IPS-18c (cell line): ENCODE results near the gene ZNF44.

ENCODE experiments used
- H3K4me3 ChIP-seq: 2 replicates; pipeline ENCODE4 v1.7.0; 2013; ENCODE audit warnings: low read depth, mild to moderate bottlenecking, low read length, moderate library complexity; ENCODE audit not compliant: insufficient read depth
- H3K9me3 ChIP-seq: one replicate; pipeline ENCODE4 v1.6.1; 2013; ENCODE audit warnings: mild to moderate bottlenecking, low read length, moderate library complexity; ENCODE audit not compliant: control insufficient read depth, insufficient read depth

ZNF44 gene

DNA sequence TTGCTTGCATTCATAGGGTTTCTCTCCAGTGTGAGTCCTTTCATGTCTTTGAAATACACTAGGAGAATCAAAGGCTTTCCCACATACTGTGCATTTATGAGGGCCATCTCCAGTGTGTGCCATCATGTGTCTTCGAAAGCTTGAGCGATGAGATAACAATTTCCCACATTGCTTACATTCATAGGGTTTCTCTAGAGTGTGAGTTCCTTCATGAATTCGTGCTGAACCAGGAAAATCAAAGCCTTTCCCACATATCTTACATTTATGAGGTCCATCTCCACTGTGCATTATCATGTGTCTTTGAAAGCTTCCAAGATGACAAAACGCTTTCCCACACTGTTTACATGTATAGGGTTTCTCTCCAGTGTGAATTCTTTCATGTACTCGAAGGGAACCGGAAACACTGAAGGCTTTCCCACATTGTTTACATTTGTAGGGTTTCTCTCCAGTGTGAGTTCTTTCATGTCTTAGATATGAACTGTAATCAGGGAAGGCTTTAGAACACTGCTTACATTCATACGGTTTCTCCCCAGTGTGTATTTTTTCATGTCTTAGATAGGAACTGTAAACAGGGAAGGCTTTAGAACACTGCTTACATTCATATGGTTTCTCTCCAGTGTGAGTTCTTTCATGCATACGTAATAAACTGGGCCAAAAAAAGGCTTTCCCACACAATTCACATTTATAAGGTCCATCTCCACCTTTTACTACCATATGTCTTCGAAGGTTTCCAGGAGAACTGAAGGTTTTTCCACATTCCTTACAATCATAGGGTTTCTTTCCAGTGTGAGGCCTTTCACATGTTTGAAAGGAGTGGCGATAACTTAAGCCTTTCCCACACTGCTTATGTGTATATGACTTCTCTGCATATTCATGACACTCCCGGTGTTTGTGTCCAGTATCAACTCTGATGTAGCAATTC is 21.4 kb downstream of the ZNF44 start:
- Histone ChIP-seq H3K4me3 (no peak overlapping the region), H3K9me3 (peaks cover 48% of the 10 kb centered on the region)

DNA sequence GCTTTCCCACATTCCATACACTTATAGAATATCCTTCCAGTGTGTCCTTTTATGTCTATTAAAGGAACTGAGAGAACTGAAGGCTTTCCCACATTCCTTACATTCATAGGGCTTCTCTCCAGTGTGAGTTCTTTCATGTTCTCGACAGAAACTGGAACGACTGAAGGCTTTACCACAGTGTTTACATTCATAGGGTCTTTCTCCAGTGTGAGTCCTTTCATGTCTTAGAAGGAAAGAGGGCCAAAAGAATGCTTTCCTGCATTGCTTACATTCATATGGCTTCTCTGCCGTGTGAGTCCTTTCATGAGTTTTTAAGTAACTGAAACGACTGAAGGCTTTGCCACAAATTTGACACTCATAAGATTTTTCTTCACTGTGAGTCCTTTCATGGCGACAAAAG is 22.3 kb downstream of the ZNF44 start:
- Histone ChIP-seq H3K4me3 (no peak overlapping the region), H3K9me3 (peaks cover 48% of the 10 kb centered on the region)

DNA sequence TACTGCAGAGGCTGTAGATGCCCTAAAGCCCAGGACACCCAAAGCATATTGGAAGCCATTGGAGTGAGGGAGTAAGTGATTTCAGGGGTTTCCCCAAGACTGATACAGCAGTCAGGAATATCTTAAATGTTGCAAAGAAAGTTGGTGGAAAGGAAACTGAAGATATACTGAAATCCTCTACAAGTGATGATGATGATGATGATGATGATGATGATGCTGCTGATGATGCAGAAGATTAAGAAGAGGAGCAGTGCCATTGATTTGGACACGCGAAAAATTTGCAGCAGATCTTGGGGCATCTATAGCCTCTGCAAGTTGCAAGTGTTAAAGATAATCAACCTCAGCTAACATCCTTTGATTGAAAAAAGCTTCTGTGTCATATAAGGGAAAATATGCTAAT is 23.8 kb downstream of the ZNF44 start:
- Histone ChIP-seq H3K4me3 (no peak overlapping the region), H3K9me3 (peaks cover 38% of the 10 kb centered on the region)

DNA sequence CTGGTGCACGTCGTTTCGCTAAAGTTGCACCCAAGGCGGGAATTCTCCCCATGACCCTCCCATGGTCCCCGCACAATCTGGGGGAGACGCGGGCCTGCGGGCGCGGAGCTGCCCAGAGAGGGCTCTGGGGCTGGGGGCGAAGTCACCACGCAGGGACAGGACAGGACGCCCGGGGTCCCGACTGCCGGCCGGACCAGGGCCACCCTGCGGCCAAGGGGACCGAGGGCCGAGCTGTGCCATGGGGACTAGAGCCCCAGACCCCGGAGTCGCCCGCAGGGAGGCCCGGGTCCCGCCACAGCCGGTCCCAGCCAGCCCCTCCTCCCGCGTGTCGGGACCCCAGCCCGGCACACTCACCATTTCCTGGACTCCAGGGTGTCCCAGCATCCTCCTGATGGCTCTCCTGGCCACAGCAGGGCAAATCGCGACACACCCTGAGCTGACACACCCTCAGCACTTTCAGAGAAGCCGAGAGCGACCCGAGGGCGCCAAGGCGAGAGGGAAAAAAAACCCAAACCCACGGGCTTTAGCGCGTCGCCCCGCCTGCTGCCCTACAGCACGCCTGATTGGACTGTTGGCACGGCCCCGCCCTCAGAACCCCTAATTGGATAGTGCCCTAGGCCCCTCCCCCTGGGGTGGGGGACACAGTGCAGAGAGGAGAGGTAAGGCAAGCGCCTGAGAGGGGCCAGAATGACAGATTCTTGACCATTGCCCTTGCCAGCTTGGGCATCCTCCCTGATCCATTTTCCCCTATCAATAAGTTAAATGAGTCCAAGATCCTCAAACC is 28.6 kb downstream of the ZNF44 start:
- Histone ChIP-seq H3K9me3 (peaks cover 16% of the 10 kb centered on the region), H3K4me3 (no peak overlapping the region)

DNA sequence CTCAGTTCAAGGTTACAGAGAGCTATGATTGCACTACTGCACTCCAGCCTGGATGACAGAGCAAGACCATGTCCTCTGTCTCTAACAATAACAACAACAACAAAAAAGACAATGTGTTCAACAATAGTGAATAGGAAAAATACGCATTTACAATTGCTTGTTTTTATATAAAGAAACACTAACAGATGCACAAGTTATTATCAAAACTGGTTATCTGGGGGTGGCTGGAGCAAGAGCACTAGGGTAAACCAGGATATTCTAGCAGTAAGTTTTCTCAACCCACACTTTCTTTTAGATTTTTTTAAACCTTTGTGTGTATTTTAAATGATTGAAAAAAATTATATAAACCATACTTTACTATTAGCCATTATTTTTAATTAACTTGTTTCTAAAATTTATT is 33.1 kb downstream of the ZNF44 start:
- H3K4me3 ChIP-seq = no peak overlapping the region
- peaks cover 16% of the 10 kb centered on the region for H3K9me3 ChIP-seq

DNA sequence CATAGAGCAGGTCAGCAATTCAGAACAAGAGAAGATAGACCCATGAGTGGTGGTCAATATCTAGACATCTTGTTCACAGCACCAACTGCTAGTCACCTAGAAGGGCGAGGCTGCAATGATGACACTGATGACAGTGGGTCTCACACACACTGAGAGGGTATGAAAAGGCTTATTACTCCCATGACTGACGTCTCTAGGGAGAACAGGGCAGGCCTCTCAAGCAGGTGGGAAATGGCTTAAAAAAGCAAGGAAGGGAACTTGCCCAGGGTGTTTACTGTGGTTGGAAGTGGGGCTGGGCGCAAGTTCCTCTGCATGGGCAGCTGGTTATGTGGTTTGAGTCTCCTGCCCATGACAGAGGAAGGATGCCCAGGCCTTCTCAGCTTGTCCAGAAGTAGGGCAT is 33.8 kb downstream of the ZNF44 start:
- H3K9me3 ChIP-seq = peaks cover 20% of the 10 kb centered on the region
- no peak overlapping the region for H3K4me3 ChIP-seq

DNA sequence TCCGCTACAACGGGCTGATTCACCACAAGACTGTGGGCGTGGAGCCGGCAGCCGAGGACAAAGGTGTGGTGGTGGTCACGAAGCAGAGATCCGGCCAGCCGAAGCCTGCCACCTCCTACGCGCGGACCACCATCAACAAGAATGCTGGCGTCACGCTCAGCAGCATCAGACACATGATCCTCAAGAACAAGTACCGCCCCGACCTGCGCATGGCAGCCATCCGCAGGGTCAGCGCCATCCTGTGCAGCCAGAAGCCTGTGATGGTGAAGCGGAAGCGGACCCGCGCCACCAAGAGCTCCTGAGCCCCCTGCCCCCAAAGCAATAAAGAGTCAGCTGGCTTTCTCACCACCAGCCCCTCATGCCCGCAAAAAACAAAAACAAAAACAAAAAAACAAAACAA is 34.4 kb downstream of the ZNF44 start:
- peaks cover 20% of the 10 kb centered on the region for H3K9me3 ChIP-seq
- no peak overlapping the region for H3K4me3 ChIP-seq

DNA sequence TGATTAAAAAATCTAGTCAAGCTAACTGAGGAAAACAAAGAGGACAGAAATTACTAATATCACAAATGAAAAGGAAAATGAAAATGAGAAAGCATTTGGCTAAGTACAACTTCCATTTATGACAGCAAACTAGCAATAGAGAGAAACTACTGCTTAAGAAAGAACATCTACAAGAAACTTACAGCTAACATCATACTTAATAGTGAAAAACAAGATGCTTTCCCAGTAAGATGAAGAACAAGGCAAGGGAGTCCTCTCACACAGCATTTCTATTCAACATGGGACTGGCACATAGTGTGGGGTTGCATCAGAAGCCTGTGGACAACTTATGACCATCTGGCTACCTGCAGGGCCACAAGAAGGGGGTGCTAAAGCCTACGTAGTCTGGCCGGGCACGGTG is 39.3 kb downstream of the ZNF44 start:
- peaks cover 16% of the 10 kb centered on the region for H3K9me3 ChIP-seq

DNA sequence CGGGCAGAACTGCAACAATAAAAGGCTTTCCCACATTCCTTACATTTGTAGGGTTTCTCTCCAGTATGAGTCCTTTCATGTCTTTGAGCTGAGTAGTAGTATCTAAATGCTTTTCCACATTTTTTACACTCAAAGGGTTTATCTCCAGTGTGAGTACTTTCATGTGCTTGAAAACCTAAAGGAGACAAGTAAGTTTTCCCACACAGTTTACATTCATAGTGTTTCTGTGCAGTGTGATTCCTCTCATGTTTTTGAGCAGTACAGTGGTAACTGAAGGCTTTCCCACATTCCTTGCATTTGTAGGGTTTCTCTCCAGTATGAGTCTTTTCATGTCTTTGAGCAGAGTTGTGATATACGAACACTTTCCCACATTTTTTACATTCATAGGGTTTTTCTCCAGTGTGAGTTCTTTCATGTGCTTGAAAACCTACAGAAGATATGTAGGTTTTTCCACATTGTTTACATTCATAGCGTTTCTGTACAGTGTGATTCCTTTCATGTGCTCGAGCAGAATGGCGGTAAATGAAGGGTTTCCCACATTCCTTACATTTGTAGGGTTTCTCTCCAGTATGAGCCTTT is 47.0 kb downstream of the ZNF44 start:
- Histone ChIP-seq H3K9me3 (peaks cover 8% of the 10 kb centered on the region), H3K4me3 (no peak overlapping the region)

More for the DNA sequence above, 39.3 kb downstream of the ZNF44 start:
- no peak overlapping the region for H3K4me3 ChIP-seq

DNA sequence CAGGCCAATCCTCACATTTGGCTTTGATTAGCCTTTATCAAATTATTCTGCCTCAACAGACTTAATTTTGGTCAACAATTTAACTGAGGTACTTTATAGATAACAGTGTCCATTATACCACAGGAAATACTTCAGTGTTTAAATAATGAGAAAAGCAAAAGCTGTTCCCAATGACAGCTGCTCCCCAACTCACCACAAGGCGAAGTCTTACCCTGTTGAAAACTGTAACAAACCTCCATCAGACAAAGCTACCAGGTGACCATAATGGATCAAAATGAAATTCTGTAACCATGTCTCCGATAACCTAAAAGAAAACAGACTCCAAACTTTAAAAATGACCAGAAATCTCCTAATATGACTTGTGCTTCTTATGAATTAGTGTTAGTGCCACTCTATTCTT is 50.3 kb downstream of the ZNF44 start:
- Histone ChIP-seq H3K9me3 (peaks cover 14% of the 10 kb centered on the region), H3K4me3 (no peak overlapping the region)

DNA sequence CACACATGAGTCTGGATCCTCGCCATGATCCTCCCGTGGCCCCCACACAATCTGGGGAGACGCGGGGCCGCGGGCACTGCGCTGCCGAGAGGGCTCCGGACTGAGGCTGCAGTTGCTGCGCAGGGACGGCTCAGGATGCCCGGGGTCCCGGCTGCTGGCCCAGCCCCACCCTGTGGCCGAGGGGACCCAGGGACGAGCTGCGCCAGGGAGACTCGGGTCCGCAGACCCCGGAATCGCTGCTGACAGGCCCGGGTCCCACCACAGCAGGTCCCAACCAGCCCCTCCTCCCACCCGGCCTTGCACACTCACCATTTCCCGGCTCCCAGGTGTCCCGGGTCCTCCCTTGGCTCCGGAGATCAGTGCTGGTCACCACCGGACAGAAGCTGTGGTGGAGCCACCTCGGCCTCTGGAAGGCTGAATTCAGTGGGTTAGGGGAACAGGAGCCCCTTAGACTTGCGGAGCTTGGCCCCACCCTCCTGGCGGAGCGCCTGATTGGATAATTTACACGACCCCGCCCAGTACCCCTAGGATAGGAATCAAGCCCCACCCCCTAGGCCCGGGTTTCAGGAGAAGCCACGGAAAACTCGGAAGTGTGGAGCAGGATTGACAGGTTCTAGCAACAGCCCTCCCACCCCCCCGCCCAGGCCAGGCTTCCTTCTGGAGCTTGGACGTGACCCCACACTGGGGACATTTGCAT is 57.4 kb downstream of the ZNF44 start:
- Histone ChIP-seq H3K9me3 (peaks cover 7% of the 10 kb centered on the region), H3K4me3 (no peak overlapping the region)

DNA sequence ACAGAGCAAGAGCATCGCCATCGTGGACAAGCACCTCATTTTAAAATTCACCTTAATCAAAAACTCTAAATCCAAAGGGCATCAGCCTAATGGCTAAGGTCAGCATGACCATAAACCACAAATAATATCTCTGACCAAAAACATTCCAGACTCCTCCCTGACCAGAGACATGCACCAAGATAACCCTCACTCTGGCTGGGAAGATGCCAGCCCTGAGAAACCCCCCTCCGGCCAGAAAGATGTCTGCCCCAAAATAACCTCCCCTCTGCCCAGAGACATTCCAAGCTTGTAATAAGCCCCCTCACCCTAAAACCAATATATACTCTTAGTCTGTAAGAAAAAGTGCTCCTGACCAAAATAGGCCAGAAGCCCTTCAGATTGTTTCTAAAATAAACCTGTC is 61.7 kb downstream of the ZNF44 start:
- Histone ChIP-seq H3K4me3 (no peak overlapping the region), H3K9me3 (peaks cover 10% of the 10 kb centered on the region)

DNA sequence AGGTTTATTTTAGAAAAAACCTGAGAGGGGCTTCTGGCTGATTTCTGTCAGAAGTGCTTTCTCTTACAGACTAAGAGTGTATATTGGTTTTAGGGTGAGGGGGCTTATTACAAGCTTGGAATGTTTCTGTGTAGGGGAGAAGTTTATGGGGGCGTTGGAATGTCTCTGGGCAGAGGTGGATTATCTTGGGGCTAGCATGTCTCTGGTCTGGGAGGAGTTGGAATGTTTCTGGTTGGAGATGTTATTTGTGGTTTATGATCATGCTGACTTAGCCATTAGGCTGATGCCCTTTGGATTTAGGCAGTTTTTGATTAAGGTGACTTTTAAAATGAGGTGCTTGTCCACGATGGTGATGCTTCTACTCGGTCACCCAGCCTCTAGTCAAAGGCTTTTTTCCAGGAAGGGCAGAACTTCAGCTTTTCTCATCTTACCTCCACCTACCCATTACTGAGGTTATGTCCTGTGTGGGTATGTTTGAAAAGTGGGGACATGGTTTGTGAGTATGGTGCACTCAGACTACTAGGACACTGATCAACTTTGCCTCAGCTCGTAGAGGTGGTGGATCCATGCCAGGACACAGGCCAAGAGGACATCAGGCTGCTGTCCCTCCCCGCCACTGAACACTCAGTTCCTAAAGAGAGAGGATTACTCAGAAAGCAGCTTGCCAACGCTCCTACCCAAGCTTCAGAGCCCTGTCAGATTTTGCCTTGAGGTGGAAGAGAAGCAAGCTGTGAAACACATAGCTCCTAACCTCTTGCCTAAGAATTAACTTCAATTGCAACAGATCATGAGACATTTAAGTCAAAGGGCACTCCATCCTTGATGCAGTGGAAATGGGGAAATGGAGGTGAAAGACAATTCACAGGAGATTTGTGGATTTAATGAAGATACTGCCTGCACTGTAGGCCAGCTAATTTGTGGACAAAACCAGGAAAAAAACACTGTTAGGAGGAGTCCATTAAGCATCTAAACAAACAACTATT is 63.6 kb downstream of the ZNF44 start:
- Histone ChIP-seq H3K9me3 (peaks cover 8% of the 10 kb centered on the region), H3K4me3 (no peak overlapping the region)

DNA sequence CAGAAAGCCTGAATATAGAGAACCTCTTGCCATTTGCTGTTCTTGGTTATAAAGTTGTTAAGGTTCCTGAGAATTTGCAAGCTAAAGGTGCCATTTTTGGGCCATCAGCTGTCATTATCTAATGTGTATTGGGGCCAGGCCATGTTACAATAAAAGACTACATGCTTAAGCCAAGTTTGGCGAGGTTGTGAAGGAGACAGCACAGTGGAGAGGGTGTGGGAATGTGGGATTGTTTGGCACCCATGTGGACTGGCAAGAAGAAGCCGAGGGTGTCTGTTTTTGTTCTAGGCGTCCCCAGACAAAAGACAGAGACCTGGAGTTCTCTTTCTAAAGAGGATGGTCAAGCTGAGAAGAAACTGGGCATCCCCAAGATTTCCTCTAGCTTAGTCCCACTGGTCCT is 64.7 kb downstream of the ZNF44 start:
- peaks cover 6% of the 10 kb centered on the region for H3K9me3 ChIP-seq
- H3K4me3 ChIP-seq = no peak overlapping the region

DNA sequence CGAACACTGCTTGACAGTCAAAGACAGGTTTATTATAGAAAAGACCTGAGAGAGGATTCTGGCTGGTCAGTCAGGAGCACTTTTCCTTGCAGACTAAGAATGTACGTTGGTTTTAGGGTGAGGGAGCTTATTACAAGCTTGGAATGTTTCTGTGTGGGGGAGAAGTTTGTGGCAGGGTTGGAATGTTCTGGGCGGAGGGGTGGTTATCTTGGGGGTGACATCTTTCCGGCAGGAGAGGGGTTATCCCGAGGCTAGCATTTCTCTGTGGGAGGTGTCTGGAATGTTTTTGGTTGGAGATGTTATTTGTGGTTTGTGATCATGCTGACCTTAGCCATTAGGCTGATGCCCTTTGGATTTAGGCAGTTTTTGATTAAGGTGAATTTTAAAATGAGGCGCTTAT is 70.0 kb downstream of the ZNF44 start:
- Histone ChIP-seq H3K4me3 (no peak overlapping the region), H3K9me3 (peaks cover 7% of the 10 kb centered on the region)

DNA sequence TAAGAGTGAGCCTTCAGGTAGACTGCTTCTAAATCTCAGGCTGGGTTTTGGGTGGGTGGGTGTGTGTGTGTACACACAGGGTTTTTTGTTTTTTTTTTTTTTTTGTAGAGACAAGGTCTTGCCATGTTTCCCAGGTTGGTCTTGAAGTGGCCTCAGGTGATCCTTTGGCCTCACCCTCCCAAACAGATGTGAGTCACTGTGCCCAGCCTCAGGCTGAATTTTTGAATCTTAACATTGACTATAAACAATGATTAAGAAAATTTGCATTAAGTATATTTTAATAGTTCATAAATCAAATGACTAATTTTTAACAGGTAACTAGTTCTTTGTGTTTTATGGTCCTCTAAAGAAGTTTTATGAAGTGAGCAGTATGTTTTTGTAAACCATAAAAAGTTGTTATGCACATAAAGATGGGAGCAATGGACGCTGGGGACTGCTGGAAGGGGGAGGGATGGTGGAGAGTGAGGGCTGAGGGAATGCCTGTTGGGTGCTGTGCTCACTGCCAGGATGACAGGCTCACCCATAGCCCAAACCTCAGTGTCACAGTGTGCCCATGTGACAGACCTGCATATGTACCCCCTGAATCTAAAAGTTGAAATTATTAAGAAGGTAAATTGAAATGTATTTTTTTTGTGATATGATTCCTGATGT is 71.6 kb downstream of the ZNF44 start:
- H3K9me3 ChIP-seq = peaks cover 7% of the 10 kb centered on the region
- H3K4me3 ChIP-seq = no peak overlapping the region
